ENCODE measurements around the gene STMN1.

The STMN1 gene

GRCh38 chr1:25905680-25906643 lies at the start of gene STMN1:
Gene STMN1, minus strand, starts transcription at chr1:25906419. Its CDS starts 1,743 bp downstream, at chr1:25904676.
- Histone ChIP-seq H3K4me3 (ENCODE audit: low read length) (peak within 1 kb of the TSS; percentile 69), H3F3A (ENCODE audit: insufficient read depth, low read length) (peaks cover 17% of the 10 kb centered on the region; the same call in 1 of the 2 replicates), H3K9me3 (replicated peaks; ENCODE audit: insufficient read depth, low read length) (no peaks in the 10 kb centered on the region), H3K9me2 (replicated peaks; ENCODE audit: insufficient read depth, low read length) (no peaks in the 10 kb centered on the region), H3K36me3 (replicated peaks; ENCODE audit: insufficient read depth, low read length) (peaks cover 26% of the 10 kb centered on the region), H3K79me2 (ENCODE audit: low read length) (peaks cover 45% of the 10 kb centered on the region), H2AFZ (ENCODE audit: low read length) (peak within 1 kb of the TSS; percentile 71), H3K4me1 (ENCODE audit: low read length) (peaks cover 17% of the 10 kb centered on the region), H3K4me2 (ENCODE audit: low read depth, low read length) (peak within 1 kb of the TSS; percentile 73), H3K9ac (ENCODE audit: low read length) (peak within 1 kb of the TSS; percentile 91), H3K27ac (ENCODE audit: low read length) (peak within 1 kb of the TSS; percentile 47; the same call in 1 of the 2 replicates), H3K27me3 (replicated peaks; ENCODE audit: insufficient read depth, low read length) (peaks cover 16% of the 10 kb centered on the region), H4K20me1 (ENCODE audit: insufficient read depth, low read length) (no peaks in the 10 kb centered on the region)
- peak; percentile 95 for DNase-seq
- TF ChIP-seq EZH2phosphoT487 (IDR thresholded peaks at IDR 0.05; ENCODE audit: low read length): no peak
- no peak for TF ChIP-seq CTCF (IDR thresholded peaks at IDR 0.05; ENCODE audit: low read length)
- no peak for TF ChIP-seq EZH2 (optimal IDR thresholded peaks at IDR 0.05; ENCODE audit: low read depth, low read length)

- Histone ChIP-seq H3K4me1 (ENCODE audit: low read length) (no peaks in the 10 kb centered on the region), H3K9ac (ENCODE audit: low read length) (no peak overlapping the region), H2AFZ (ENCODE audit: low read length) (no peak overlapping the region), H3K79me2 (ENCODE audit: low read length) (no peaks in the 10 kb centered on the region), H3K27me3 (replicated peaks; ENCODE audit: insufficient read depth, low read length) (no peaks in the 10 kb centered on the region), H3K9me3 (replicated peaks; ENCODE audit: insufficient read depth, low read length) (no peaks in the 10 kb centered on the region), H3K4me2 (ENCODE audit: low read depth, low read length) (no peak overlapping the region), H4K20me1 (ENCODE audit: insufficient read depth, low read length) (no peaks in the 10 kb centered on the region), H3K4me3 (ENCODE audit: low read length) (no peak overlapping the region), H3K27ac (ENCODE audit: low read length) (no peak overlapping the region), H3F3A (ENCODE audit: insufficient read depth, low read length) (no peaks in the 10 kb centered on the region), H3K36me3 (replicated peaks; ENCODE audit: insufficient read depth, low read length) (no peaks in the 10 kb centered on the region), H3K9me2 (replicated peaks; ENCODE audit: insufficient read depth, low read length) (no peaks in the 10 kb centered on the region)
- TF ChIP-seq EZH2phosphoT487 (IDR thresholded peaks at IDR 0.05; ENCODE audit: low read length): no peak
- no peak for TF ChIP-seq EZH2 (optimal IDR thresholded peaks at IDR 0.05; ENCODE audit: low read depth, low read length)
- no peak for TF ChIP-seq CTCF (IDR thresholded peaks at IDR 0.05; ENCODE audit: low read length)
- no peak for DNase-seq
Measured at GRCh38 chr1:25955553-25955952, 49.3 kb upstream of the STMN1 start.

GRCh38 chr1:25954282-25954938 lies 48.2 kb upstream of the STMN1 start:
- H3K9ac ChIP-seq (ENCODE audit: low read length): no peak overlapping the region
- H2AFZ ChIP-seq (ENCODE audit: low read length): no peak overlapping the region
- no peak for DNase-seq
- H3K36me3 ChIP-seq (replicated peaks; ENCODE audit: insufficient read depth, low read length): no peaks in the 10 kb centered on the region
- no peak overlapping the region for H3K27ac ChIP-seq (ENCODE audit: low read length)
- H3K9me3 ChIP-seq (replicated peaks; ENCODE audit: insufficient read depth, low read length): no peaks in the 10 kb centered on the region
- no peaks in the 10 kb centered on the region for H3K79me2 ChIP-seq (ENCODE audit: low read length)
- H3K4me3 ChIP-seq (ENCODE audit: low read length): no peak overlapping the region
- no peaks in the 10 kb centered on the region for H3F3A ChIP-seq (ENCODE audit: insufficient read depth, low read length)
- no peak overlapping the region for H3K4me2 ChIP-seq (ENCODE audit: low read depth, low read length)
- H3K27me3 ChIP-seq (replicated peaks; ENCODE audit: insufficient read depth, low read length): no peaks in the 10 kb centered on the region
- H3K9me2 ChIP-seq (replicated peaks; ENCODE audit: insufficient read depth, low read length): no peaks in the 10 kb centered on the region
- TF ChIP-seq CTCF (IDR thresholded peaks at IDR 0.05; ENCODE audit: low read length): no peak
- H3K4me1 ChIP-seq (ENCODE audit: low read length): no peaks in the 10 kb centered on the region
- no peaks in the 10 kb centered on the region for H4K20me1 ChIP-seq (ENCODE audit: insufficient read depth, low read length)

Measured in MM.1S (cell line).